K562 (cell line): ENCODE data around the gene YJU2. TPM values are rescaled to one million over a fixed set of nuclear protein-coding genes. Genes with fewer than 3 reads are reported as not detected.
A peak's percentile ranks its signal among the peaks of the same experiment; 100 is the strongest.

ENCODE experiments used
- FOSL1 ChIP-seq: fragments of 200-800 bp; sonication (Bioruptor generic); conservative IDR thresholded peaks from 2 replicates; pipeline ENCODE4 v1.6.1; 2016; ENCODE audit warnings: missing genetic modification characterization, missing compliant biosample characterization
- GABPB1 ChIP-seq: sonication (generic); formaldehyde crosslinking; IDR thresholded peaks from 2 replicates; pipeline ENCODE4 v1.8.0; 2022; ENCODE audit warnings: mild to moderate bottlenecking, missing genetic modification reagents
- HMG20A ChIP-seq: fragments of 450-650 bp; formaldehyde crosslinking; conservative IDR thresholded peaks from 2 replicates; pipeline ENCODE4 v1.4.0; 2020; ENCODE audit warnings: mild to moderate bottlenecking, mixed read lengths
- LCOR ChIP-seq: sonication (generic); formaldehyde crosslinking; IDR thresholded peaks from 2 replicates; pipeline ENCODE4 v1.8.0; 2022; ENCODE audit warnings: mild to moderate bottlenecking, missing genetic modification reagents
- LEF1 ChIP-seq: fragments of 450-650 bp; IDR thresholded peaks from 2 replicates; pipeline ENCODE4 v1.6.1; 2016; ENCODE audit warnings: mild to moderate bottlenecking
- MAZ ChIP-seq, 2 experiments: fragments of 450-650 bp in 1 of 2; sonication (generic) in 1 of 2; formaldehyde crosslinking; IDR thresholded peaks in 1 of 2; conservative IDR thresholded peaks in 1 of 2; 2 replicates each; pipeline versions ENCODE4 v1.4.0 to v1.5.0; 2020; ENCODE audit warnings: mild to moderate bottlenecking in 1 of 2, missing genetic modification reagents in 1 of 2
- PTTG1 ChIP-seq: fragments of 450-650 bp; IDR thresholded peaks from 2 replicates; pipeline ENCODE4 v1.6.1; 2016; ENCODE audit warnings: low read depth, mild to moderate bottlenecking, missing genetic modification characterization, missing compliant biosample characterization
- RAD51 ChIP-seq: fragments of 450-650 bp; IDR thresholded peaks from 2 replicates; pipeline ENCODE4 v1.7.1; 2016; ENCODE audit warnings: low read depth, mild to moderate bottlenecking, borderline replicate concordance
- RNF2 ChIP-seq: sonication (generic); IDR thresholded peaks from 2 replicates; pipeline ENCODE4 v1.6.1; 2016
- SMARCA4 ChIP-seq: fragments of 450-650 bp; IDR thresholded peaks from 2 replicates; pipeline ENCODE4 v1.6.1; 2016
- SRF ChIP-seq, 2 experiments: fragments of 250-450, 450-650 bp in 1 of 2; sonication (Bioruptor Pico) in 1 of 2; sonication (generic) in 1 of 2; formaldehyde crosslinking; IDR thresholded peaks; 2 replicates each; pipeline versions ENCODE4 v1.5.0 to v1.5.1; 2020 to 2022; ENCODE audit warnings: mild to moderate bottlenecking in 1 of 2, missing genetic modification reagents in 1 of 2
- TAF1 ChIP-seq: IDR thresholded peaks from 2 replicates; pipeline ENCODE4 v1.6.1; 2011; ENCODE audit warnings: mild to moderate bottlenecking, low read length, moderate library complexity; ENCODE audit not compliant: insufficient read depth, control insufficient read depth, severe bottlenecking; ENCODE audit errors: extremely low read depth
- TBP ChIP-seq: optimal IDR thresholded peaks from 2 replicates; pipeline ENCODE3; 2011; ENCODE audit warnings: low read depth, low read length, improper control_type of control experiment
- TEAD1 ChIP-seq, 2 experiments: fragments of 450-650 bp in 1 of 2; sonication (generic) in 1 of 2; formaldehyde crosslinking; IDR thresholded peaks; 2 replicates each; pipeline versions ENCODE4 v1.4.0 to v1.8.0; 2020 to 2022; ENCODE audit warnings: mild to moderate bottlenecking in 2 of 2, missing genetic modification reagents in 1 of 2
- ZFP36 ChIP-seq: fragments of 150-350 bp; IDR thresholded peaks from 2 replicates; pipeline ENCODE4 v1.6.1; 2018; ENCODE audit warnings: low read length, low read depth; ENCODE audit not compliant: partially characterized antibody
- ZFX ChIP-seq: sonication (generic); formaldehyde crosslinking; IDR thresholded peaks from 2 replicates; pipeline ENCODE4 v1.8.0; 2022; ENCODE audit warnings: mild to moderate bottlenecking, missing genetic modification reagents, moderate library complexity
- ZNF217 ChIP-seq: sonication (generic); formaldehyde crosslinking; IDR thresholded peaks from 2 replicates; pipeline ENCODE4 v1.8.0; 2022; ENCODE audit warnings: mild to moderate bottlenecking, missing genetic modification reagents
- ZNF583 ChIP-seq: fragments of 250-450 bp; sonication (Bioruptor Pico); IDR thresholded peaks from 2 replicates; pipeline ENCODE4 v1.4.0; 2020
- polyA plus RNA-seq, 8 experiments: library from polyadenylated mRNA; depleted of rRNA in 4 of 8; stranded (reverse) in 5 of 8; unstranded in 3 of 8; fragments of >200 nt; fragmentation: Nextera tagmentation in 2 of 8; fragmentation: Illumina TruSeq in 1 of 8; extraction: Ambion mirVana in 2 of 8; extraction: Trizol in 1 of 8; gene quantifications; 2 replicates each; pipeline versions ENCODE4 v1.2.1 to v1.2.3, GENCODE V29; 2011 to 2014; ENCODE audit warnings: inconsistent platforms in 1 of 8, missing spikeins in 1 of 8
- total RNA-seq, 7 experiments: library from RNA; depleted of rRNA in 6 of 7; stranded (reverse); fragments of >200 nt in 6 of 7; fragmentation: Illumina TruSeq in 2 of 7; extraction: Trizol in 2 of 7; gene quantifications; 2 replicates each; pipeline versions ENCODE4 v1.2.1 to v1.2.3, GENCODE V29; 2011 to 2021; ENCODE audit warnings: low replicate concordance in 1 of 7
- TF ChIP-seq, protein P1 (sequence below): sonication (generic); formaldehyde crosslinking; IDR thresholded peaks from 2 replicates; pipeline ENCODE4 v1.8.0; 2022; ENCODE audit warnings: mild to moderate bottlenecking, low read depth, missing genetic modification reagents
- TF ChIP-seq, protein P2 (sequence below): fragments of 250-450 bp; sonication (Bioruptor Pico); IDR thresholded peaks from 2 replicates; pipeline ENCODE4 v1.5.1; 2021; ENCODE audit warnings: mild to moderate bottlenecking
- TF ChIP-seq, protein P3 (sequence below): sonication (generic); formaldehyde crosslinking; IDR thresholded peaks from 2 replicates; pipeline ENCODE4 v1.8.0; 2022; ENCODE audit warnings: mild to moderate bottlenecking, missing genetic modification reagents
- TF ChIP-seq, protein P4 (sequence below): fragments of 450-650 bp; IDR thresholded peaks from 2 replicates; pipeline ENCODE4 v1.6.1; 2016

YJU2 gene
- total and polyA plus RNA-seq, 9 of the 15 experiments (the other 6 are each of a cell fraction or from before 2014, with no cell fraction given): 0.41 to 34.9 (median 19.3) TPM

DNA sequence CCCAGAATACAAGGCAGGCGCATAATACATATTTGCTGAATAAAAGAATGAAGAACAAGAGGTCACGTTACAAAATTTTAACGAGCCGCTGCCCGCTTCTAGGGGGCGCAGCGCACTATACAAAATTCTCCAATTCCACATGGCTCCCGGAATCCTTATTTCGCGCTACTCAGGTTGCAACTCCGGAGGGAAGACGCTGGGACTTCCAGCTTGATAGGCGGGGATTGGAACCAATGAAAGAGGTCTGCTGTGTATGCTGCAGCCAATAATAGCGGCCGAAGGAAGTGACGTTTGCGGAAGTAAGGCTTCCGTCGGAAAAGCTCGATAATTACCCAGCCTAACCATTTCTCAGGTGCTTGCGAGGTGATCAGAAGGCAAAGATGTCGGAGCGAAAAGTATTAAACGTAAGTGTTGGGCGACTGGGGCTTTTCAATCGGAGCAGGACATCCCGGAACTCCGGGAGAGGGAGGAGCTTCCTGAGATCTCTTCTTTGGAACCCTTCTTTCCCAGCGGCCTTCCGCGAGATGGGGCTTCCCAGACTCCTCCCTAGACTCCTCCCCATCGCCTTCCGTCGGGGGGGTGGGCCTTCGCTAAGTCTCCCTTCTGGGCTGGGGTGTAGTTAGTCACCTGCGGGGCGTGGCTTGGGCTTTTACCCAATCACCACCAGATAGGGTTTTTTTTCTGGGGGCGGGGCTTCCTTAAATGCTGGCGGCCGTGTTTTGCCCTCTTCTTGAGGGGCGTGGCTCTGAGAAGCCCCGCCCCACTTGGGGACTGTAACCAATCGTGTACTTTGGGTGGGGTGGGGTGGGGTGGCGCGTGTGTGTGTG is at the start of gene YJU2 (continued):
- TF ChIP-seq TAF1: peak; percentile 86
- no peak for TF ChIP-seq PTTG1 (tag)
- TF ChIP-seq SMARCA4: 0 out of 2 replicates have a peak, but pooled peaks have one; percentile 35
- TF ChIP-seq MAZ (CRISPR knock-in tag; conservative IDR thresholded peaks at IDR 0.05 in 1 of 2, IDR thresholded peaks at IDR 0.05 in 1 of 2): peak; percentile 46 to 62; a peak in 3 of 4 replicates
- 0 out of 2 replicates have a peak, but pooled peaks have one; percentile 53 for TF ChIP-seq ZNF583
- peak; percentile 25; the same call in 1 of the 2 replicates for TF ChIP-seq RAD51
- no peak for TF ChIP-seq ZNF217 (CRISPR knock-in tag)
- TF ChIP-seq, protein P1, sequence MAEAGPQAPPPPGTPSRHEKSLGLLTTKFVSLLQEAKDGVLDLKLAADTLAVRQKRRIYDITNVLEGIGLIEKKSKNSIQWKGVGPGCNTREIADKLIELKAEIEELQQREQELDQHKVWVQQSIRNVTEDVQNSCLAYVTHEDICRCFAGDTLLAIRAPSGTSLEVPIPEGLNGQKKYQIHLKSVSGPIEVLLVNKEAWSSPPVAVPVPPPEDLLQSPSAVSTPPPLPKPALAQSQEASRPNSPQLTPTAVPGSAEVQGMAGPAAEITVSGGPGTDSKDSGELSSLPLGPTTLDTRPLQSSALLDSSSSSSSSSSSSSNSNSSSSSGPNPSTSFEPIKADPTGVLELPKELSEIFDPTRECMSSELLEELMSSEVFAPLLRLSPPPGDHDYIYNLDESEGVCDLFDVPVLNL (CRISPR knock-in tag): no peak
- TF ChIP-seq RNF2: 0 out of 2 replicates have a peak, but pooled peaks have one; percentile 36
- TF ChIP-seq, protein P2, sequence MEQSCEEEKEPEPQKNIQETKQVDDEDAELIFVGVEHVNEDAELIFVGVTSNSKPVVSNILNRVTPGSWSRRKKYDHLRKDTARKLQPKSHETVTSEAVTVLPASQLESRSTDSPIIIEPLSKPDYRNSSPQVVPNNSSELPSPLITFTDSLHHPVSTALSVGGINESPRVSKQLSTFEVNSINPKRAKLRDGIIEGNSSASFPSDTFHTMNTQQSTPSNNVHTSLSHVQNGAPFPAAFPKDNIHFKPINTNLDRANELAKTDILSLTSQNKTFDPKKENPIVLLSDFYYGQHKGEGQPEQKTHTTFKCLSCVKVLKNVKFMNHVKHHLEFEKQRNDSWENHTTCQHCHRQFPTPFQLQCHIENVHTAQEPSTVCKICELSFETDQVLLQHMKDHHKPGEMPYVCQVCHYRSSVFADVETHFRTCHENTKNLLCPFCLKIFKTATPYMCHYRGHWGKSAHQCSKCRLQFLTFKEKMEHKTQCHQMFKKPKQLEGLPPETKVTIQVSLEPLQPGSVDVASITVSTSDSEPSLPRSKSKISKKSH (CRISPR knock-in tag): no peak
- TF ChIP-seq LCOR: peak; percentile 47; the same call in 1 of the 2 replicates
- peak; percentile 90 for TF ChIP-seq ZFX (CRISPR knock-in tag)
- TF ChIP-seq, protein P3, sequence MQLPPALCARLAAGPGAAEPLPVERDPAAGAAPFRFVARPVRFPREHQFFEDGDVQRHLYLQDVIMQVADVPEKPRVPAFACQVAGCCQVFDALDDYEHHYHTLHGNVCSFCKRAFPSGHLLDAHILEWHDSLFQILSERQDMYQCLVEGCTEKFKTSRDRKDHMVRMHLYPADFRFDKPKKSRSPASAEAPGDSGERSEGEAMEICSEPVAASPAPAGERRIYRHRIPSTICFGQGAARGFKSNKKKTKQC: no peak
- no peak for TF ChIP-seq ZFP36
- TF ChIP-seq, protein P4, sequence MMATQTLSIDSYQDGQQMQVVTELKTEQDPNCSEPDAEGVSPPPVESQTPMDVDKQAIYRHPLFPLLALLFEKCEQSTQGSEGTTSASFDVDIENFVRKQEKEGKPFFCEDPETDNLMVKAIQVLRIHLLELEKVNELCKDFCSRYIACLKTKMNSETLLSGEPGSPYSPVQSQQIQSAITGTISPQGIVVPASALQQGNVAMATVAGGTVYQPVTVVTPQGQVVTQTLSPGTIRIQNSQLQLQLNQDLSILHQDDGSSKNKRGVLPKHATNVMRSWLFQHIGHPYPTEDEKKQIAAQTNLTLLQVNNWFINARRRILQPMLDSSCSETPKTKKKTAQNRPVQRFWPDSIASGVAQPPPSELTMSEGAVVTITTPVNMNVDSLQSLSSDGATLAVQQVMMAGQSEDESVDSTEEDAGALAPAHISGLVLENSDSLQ: peak; percentile 100
- TF ChIP-seq GABPB1: peak; percentile 98
- peak in 1 of 2 experiments; percentile 34; a peak in 2 of 4 replicates for TF ChIP-seq SRF (CRISPR knock-in tag; IDR thresholded peaks at IDR 0.05)
- TF ChIP-seq TEAD1 (CRISPR knock-in tag; IDR thresholded peaks at IDR 0.05): peak in 1 of 2 experiments; percentile 90; a peak in 1 of 4 replicates
- peak; percentile 79 for TF ChIP-seq TBP
- TF ChIP-seq HMG20A (CRISPR knock-in tag): no peak
- TF ChIP-seq LEF1: peak; percentile 86
- peak; percentile 75 for TF ChIP-seq FOSL1
